ENCODE results near the gene ANGPTL2. TPM values are rescaled to one million over a fixed set of nuclear protein-coding genes. Genes with fewer than 3 reads are reported as not detected.

Gene ANGPTL2
- polyA plus RNA-seq, 4 donors = 0.45 to 16.5 (median 4.3) TPM

DNA sequence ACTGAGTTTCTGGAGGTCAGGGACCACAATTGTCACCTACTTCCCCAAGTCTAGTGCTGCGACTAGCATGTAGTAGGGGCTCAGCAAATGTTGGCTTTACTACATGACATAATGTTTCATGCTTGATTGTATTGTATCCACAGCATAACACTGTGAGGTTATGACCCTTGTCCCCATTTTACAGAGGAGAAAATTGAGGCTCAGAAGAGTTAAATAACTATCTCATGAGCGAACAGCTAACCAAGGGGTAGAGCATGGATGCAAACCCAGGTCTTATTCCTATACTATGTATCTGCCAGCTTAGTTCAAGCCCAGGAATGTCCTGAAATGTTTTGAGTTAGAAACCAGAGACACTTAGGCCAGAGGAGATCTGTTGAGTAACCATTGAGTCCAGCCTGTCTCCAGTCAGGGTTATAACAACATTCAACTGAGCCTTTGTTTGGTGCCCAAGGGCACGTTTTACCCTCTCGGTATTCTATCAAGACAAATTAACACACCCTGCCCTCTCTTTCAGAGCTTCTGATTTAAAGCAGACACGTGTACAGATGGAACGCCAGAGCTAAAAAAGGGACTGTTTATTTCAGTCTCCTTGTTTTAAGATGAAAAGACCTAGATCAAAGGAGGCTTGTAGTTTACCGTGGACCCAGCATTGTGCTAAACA lies 16.5 kb downstream of the ANGPTL2 start:
- no peaks in the 10 kb centered on the region for H3K27me3 ChIP-seq (ENCODE audit: control insufficient read depth in 3 of 3, insufficient read depth in 3 of 3, low read length in 3 of 3)
- H3K27ac ChIP-seq (ENCODE audit: low read depth in 1 of 3, low read length in 2 of 3) = no peak overlapping the region
- H3K4me3 ChIP-seq (ENCODE audit: low read depth in 1 of 3, low read length in 3 of 3) = no peak overlapping the region
- 85 to 90% (median 89%) methylated on average over 7 of the region's 7 CpGs for WGBS, 3 donors
- peaks cover 0 to 63% (median 3%) of the 10 kb centered on the region in 3 donors for H3K36me3 ChIP-seq (ENCODE audit: control insufficient read depth in 3 of 3, insufficient read depth in 2 of 3, low read depth in 1 of 3, low read length in 3 of 3)
- FAIRE-seq (no peak), DNase-seq (no peak)
- no peaks in the 10 kb centered on the region for H3K9me3 ChIP-seq (ENCODE audit: control insufficient read depth in 2 of 2, insufficient read depth in 1 of 2, low read depth in 1 of 2, low read length in 1 of 2)
- peaks cover 0 to 10% (median 3%) of the 10 kb centered on the region in 3 donors for H3K4me1 ChIP-seq (ENCODE audit: control insufficient read depth in 3 of 3, insufficient read depth in 2 of 3, low read depth in 1 of 3, low read length in 2 of 3)

DNA sequence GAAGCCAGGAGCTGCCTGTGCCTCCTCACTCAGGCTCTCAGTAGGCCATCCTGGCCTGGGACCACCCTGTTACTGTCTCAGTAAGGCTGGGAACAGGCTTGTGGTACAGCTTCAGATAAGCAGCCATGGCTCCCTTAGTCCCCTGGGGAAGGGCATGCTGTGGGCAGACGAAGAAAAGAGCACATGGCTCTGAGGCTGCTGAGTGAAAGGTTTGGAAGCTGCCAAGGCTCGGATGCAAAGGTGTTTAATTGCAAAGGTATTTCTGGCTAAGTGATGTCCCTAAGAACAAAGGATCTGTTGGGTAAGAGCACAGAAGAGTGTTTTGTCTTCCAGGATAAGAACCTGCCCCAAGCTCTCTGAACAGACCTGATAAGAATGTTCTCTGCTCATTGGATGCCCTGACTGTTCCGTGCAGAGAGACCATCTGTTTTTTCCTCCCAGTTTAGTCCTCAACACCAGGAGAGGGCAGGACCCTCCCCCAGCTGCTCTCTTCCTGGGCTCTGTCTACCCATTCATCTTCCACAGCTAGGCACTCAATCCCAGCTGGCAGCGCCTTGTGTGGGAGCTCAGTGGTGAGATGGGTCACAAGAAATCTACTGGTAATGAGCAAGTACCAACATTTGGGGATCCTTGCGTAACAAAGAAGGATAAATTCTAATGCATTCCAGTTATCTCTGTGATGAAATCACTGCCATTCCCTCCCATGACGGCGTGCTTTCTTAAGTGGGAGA lies 17.7 kb downstream of the ANGPTL2 start:
- WGBS, 3 donors = 94 to 95% (median 94%) methylated on average over 7 of the region's 7 CpGs
- Histone ChIP-seq H3K4me1 (ENCODE audit: control insufficient read depth in 3 of 3, insufficient read depth in 2 of 3, low read depth in 1 of 3, low read length in 2 of 3) (peaks cover 0 to 10% (median 0%) of the 10 kb centered on the region in 3 donors), H3K9me3 (ENCODE audit: control insufficient read depth in 2 of 2, insufficient read depth in 1 of 2, low read depth in 1 of 2, low read length in 1 of 2) (no peaks in the 10 kb centered on the region), H3K27me3 (ENCODE audit: control insufficient read depth in 3 of 3, insufficient read depth in 3 of 3, low read length in 3 of 3) (no peaks in the 10 kb centered on the region), H3K27ac (ENCODE audit: low read depth in 1 of 3, low read length in 2 of 3) (no peak overlapping the region), H3K36me3 (ENCODE audit: control insufficient read depth in 3 of 3, insufficient read depth in 2 of 3, low read depth in 1 of 3, low read length in 3 of 3) (peaks cover 0 to 61% (median 3%) of the 10 kb centered on the region in 3 donors), H3K4me3 (ENCODE audit: low read depth in 1 of 3, low read length in 3 of 3) (no peak overlapping the region)
- DNase-seq = no peak
- no peak for FAIRE-seq

DNA sequence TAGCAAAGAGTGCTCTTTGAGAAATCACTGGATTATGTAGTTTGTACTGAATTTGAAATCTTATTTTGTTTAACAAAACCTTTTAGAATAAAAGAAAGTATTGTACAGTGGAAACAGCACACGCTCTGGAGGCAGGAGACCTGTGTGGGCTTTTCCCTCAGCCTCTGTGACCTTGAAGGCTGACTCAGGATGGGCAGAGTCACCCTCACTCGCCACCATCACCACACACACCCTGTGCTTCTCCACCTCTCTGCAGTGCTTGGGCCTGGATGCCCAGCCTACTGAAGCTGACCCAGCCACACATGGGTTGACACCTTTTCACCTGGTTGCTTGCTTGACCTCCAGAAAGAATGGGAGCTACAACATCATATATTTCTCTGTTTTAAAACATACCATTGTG lies 19.6 kb downstream of the ANGPTL2 start:
- FAIRE-seq = no peak
- peaks cover 0 to 63% (median 3%) of the 10 kb centered on the region in 3 donors for H3K36me3 ChIP-seq (ENCODE audit: control insufficient read depth in 3 of 3, insufficient read depth in 2 of 3, low read depth in 1 of 3, low read length in 3 of 3)
- whole genome bisulfite sequencing, 3 donors = 84 to 97% (median 87%) methylated on average over 2 of the region's 2 CpGs
- H3K4me3 ChIP-seq (ENCODE audit: low read depth in 1 of 3, low read length in 3 of 3) = no peak overlapping the region
- H3K27ac ChIP-seq (ENCODE audit: low read depth in 1 of 3, low read length in 2 of 3) = no peak overlapping the region
- H3K27me3 ChIP-seq (ENCODE audit: control insufficient read depth in 3 of 3, insufficient read depth in 3 of 3, low read length in 3 of 3) = no peaks in the 10 kb centered on the region
- DNase-seq = no peak
- no peaks in the 10 kb centered on the region for H3K9me3 ChIP-seq (ENCODE audit: control insufficient read depth in 2 of 2, insufficient read depth in 1 of 2, low read depth in 1 of 2, low read length in 1 of 2)
- peaks cover 0 to 10% (median 0%) of the 10 kb centered on the region in 3 donors for H3K4me1 ChIP-seq (ENCODE audit: control insufficient read depth in 3 of 3, insufficient read depth in 2 of 3, low read depth in 1 of 3, low read length in 2 of 3)

DNA sequence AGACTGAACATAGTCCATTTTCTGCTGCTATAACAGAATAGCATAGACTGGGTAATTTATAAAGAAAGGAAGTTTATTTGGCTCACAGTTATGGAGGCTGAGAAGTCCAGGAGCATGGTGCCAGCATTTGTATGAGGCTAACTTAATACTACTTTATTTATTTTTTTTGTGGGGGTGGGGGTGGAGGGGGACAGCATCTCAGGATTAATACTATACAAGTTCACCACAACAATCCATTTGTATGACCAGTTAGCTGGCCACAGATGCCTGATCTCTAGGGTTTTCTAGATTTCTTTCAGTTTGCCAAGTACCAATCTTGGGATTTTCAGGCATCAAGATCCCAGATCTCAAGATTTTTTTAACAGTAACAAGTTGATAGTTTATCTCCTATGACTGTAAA lies 20.3 kb downstream of the ANGPTL2 start:
- H3K4me3 ChIP-seq (ENCODE audit: low read depth in 1 of 3, low read length in 3 of 3) = no peak overlapping the region
- H3K27me3 ChIP-seq (ENCODE audit: control insufficient read depth in 3 of 3, insufficient read depth in 3 of 3, low read length in 3 of 3) = no peaks in the 10 kb centered on the region
- DNase-seq = no peak
- peaks cover 0 to 60% (median 3%) of the 10 kb centered on the region in 3 donors for H3K36me3 ChIP-seq (ENCODE audit: control insufficient read depth in 3 of 3, insufficient read depth in 2 of 3, low read depth in 1 of 3, low read length in 3 of 3)
- H3K4me1 ChIP-seq (ENCODE audit: control insufficient read depth in 3 of 3, insufficient read depth in 2 of 3, low read depth in 1 of 3, low read length in 2 of 3) = peaks cover 0 to 10% (median 0%) of the 10 kb centered on the region in 3 donors
- no peaks in the 10 kb centered on the region for H3K9me3 ChIP-seq (ENCODE audit: control insufficient read depth in 2 of 2, insufficient read depth in 1 of 2, low read depth in 1 of 2, low read length in 1 of 2)
- FAIRE-seq = no peak
- no peak overlapping the region for H3K27ac ChIP-seq (ENCODE audit: low read depth in 1 of 3, low read length in 2 of 3)

DNA sequence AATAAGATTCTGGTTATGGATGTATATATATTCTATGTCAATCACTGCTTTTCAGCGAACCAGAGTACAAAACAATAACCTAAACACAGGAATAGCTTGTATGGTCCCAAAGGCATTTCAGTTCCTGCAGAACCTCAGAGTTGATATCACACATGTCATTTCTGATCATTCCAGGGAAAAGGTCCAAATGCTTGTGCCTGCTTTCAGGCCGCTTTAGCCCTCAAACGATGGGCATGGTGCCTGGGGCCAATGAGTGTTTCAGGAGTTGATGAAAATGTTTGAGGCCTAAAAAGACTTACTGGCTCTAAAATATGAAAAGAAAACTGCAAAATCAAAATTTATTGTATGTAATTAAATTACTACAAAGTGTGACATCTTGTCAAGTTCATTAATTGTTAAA lies 22.8 kb downstream of the ANGPTL2 start:
- H3K27me3 ChIP-seq (ENCODE audit: control insufficient read depth in 3 of 3, insufficient read depth in 3 of 3, low read length in 3 of 3) = no peaks in the 10 kb centered on the region
- no peaks in the 10 kb centered on the region for H3K9me3 ChIP-seq (ENCODE audit: control insufficient read depth in 2 of 2, insufficient read depth in 1 of 2, low read depth in 1 of 2, low read length in 1 of 2)
- no peak overlapping the region for H3K27ac ChIP-seq (ENCODE audit: low read depth in 1 of 3, low read length in 2 of 3)
- peaks cover 0 to 10% (median 0%) of the 10 kb centered on the region in 3 donors for H3K4me1 ChIP-seq (ENCODE audit: control insufficient read depth in 3 of 3, insufficient read depth in 2 of 3, low read depth in 1 of 3, low read length in 2 of 3)
- DNase-seq (no peak), FAIRE-seq (no peak)
- no peak overlapping the region for H3K4me3 ChIP-seq (ENCODE audit: low read depth in 1 of 3, low read length in 3 of 3)
- 84 to 98% (median 91%) methylated on average over 3 of the region's 3 CpGs for WGBS, 3 donors
- peaks cover 0 to 58% (median 0%) of the 10 kb centered on the region in 3 donors for H3K36me3 ChIP-seq (ENCODE audit: control insufficient read depth in 3 of 3, insufficient read depth in 2 of 3, low read depth in 1 of 3, low read length in 3 of 3)

DNA sequence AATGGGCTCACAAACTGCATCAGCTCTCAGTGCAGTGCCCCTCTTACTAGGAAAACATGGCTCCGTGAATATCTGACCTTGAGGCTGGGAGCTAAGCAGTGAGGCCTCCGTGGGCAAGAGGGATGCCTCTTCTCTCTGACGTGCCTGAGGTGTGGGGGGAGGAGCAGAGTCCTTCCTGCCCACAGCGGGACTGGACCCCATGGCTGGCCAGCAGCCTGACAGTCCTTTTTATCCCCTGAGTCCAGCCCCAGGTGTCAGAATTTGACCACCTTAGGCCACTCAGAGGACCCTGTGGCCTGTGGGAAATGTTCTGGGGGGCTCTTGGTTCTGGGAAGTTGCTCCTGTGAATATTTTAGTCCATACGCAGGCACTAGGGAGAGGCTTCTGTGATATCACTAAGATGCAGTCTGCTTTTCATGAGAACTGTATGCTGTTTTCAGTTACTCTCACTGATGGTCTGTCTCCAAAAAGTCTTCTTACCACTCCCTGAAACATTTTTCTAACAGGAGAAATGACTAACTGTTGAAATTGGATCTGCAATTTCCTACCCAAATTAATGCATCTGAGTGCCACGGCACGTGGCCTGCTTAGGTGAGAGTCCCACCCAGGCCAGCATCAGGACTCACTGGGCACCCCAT lies 23.4 kb downstream of the ANGPTL2 start:
- FAIRE-seq (no peak), DNase-seq (no peak)
- peaks cover 0 to 57% (median 0%) of the 10 kb centered on the region in 3 donors for H3K36me3 ChIP-seq (ENCODE audit: control insufficient read depth in 3 of 3, insufficient read depth in 2 of 3, low read depth in 1 of 3, low read length in 3 of 3)
- 80 to 89% (median 87%) methylated on average over 7 of the region's 7 CpGs for WGBS, 3 donors
- peaks cover 0 to 10% (median 0%) of the 10 kb centered on the region in 3 donors for H3K4me1 ChIP-seq (ENCODE audit: control insufficient read depth in 3 of 3, insufficient read depth in 2 of 3, low read depth in 1 of 3, low read length in 2 of 3)
- H3K4me3 ChIP-seq (ENCODE audit: low read depth in 1 of 3, low read length in 3 of 3) = no peak overlapping the region
- no peak overlapping the region for H3K27ac ChIP-seq (ENCODE audit: low read depth in 1 of 3, low read length in 2 of 3)
- H3K27me3 ChIP-seq (ENCODE audit: control insufficient read depth in 3 of 3, insufficient read depth in 3 of 3, low read length in 3 of 3) = no peaks in the 10 kb centered on the region
- H3K9me3 ChIP-seq (ENCODE audit: control insufficient read depth in 2 of 2, insufficient read depth in 1 of 2, low read depth in 1 of 2, low read length in 1 of 2) = no peaks in the 10 kb centered on the region

DNA sequence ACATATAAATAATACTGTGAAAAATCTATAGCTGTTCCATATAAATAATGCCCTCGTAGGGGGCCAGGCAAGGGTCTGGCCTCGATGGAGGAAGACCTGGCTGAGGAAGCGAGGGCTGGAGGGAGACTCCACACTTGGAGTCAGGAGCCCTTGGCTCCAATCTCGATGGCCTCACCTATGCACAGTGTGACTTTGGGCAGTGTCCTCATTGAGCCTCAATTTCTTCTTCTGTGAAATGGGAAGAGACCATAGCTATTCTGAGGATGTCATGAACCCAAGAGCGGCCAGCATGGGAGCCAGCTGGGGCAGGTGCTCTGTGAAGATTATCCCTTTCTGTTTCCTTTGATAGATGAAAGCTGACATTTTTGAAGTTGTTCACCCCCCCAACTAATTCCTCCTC lies 24.8 kb downstream of the ANGPTL2 start:
- Histone ChIP-seq H3K36me3 (ENCODE audit: control insufficient read depth in 3 of 3, insufficient read depth in 2 of 3, low read depth in 1 of 3, low read length in 3 of 3) (peaks cover 0 to 57% (median 0%) of the 10 kb centered on the region in 3 donors), H3K27me3 (ENCODE audit: control insufficient read depth in 3 of 3, insufficient read depth in 3 of 3, low read length in 3 of 3) (no peaks in the 10 kb centered on the region), H3K27ac (ENCODE audit: low read depth in 1 of 3, low read length in 2 of 3) (no peak overlapping the region), H3K4me1 (ENCODE audit: control insufficient read depth in 3 of 3, insufficient read depth in 2 of 3, low read depth in 1 of 3, low read length in 2 of 3) (no peaks in the 10 kb centered on the region), H3K9me3 (ENCODE audit: control insufficient read depth in 2 of 2, insufficient read depth in 1 of 2, low read depth in 1 of 2, low read length in 1 of 2) (no peaks in the 10 kb centered on the region), H3K4me3 (ENCODE audit: low read depth in 1 of 3, low read length in 3 of 3) (no peak overlapping the region)
- DNase-seq (no peak), FAIRE-seq (no peak)
- 87 to 93% (median 93%) methylated on average over 5 of the region's 5 CpGs for WGBS, 3 donors

DNA sequence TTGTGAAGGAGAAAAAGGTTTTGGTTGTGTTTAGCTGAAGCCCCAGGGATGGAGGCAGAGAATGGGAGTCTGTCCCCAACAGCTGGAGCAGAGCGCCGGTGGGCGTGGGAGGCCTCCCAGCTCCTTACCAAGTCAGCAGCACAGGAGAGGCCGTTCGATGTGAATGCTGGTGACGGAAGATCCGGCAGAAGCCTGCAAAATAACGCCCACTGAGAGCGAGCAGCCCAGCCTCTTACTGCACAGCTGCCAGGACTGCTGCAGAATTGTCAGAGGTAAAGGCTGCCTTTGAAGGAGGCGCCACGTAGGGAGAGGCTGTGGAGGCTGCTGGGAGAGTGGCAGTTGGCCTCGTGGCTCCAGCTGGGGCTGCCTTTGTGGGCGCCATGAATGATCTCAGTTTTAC lies 26.2 kb downstream of the ANGPTL2 start:
- no peak overlapping the region for H3K27ac ChIP-seq (ENCODE audit: low read depth in 1 of 3, low read length in 2 of 3)

More for the DNA sequence above, 26.2 kb downstream of the ANGPTL2 start:
- no peaks in the 10 kb centered on the region for H3K27me3 ChIP-seq (ENCODE audit: control insufficient read depth in 3 of 3, insufficient read depth in 3 of 3, low read length in 3 of 3)
- DNase-seq = no peak
- no peak overlapping the region for H3K4me3 ChIP-seq (ENCODE audit: low read depth in 1 of 3, low read length in 3 of 3)
- H3K36me3 ChIP-seq (ENCODE audit: control insufficient read depth in 3 of 3, insufficient read depth in 2 of 3, low read depth in 1 of 3, low read length in 3 of 3) = peaks cover 0 to 67% (median 0%) of the 10 kb centered on the region in 3 donors
- no peak for FAIRE-seq
- no peaks in the 10 kb centered on the region for H3K4me1 ChIP-seq (ENCODE audit: control insufficient read depth in 3 of 3, insufficient read depth in 2 of 3, low read depth in 1 of 3, low read length in 2 of 3)
- WGBS, 3 donors = 84 to 96% (median 92%) methylated on average over 13 of the region's 13 CpGs
- no peaks in the 10 kb centered on the region for H3K9me3 ChIP-seq (ENCODE audit: control insufficient read depth in 2 of 2, insufficient read depth in 1 of 2, low read depth in 1 of 2, low read length in 1 of 2)

Data from small intestine (tissue), 7 donors.